Mesenchymal stem cell (in vitro differentiated cells and primary cell): ENCODE data around the gene BRD2.

ENCODE experiments used
- DNase-seq: peaks from one replicate; pipeline ENCODE4 v3.0.0-alpha.2; 2013
- H2AFZ ChIP-seq: one replicate; pipeline ENCODE4 v1.6.1; 2013; ENCODE audit warnings: low read depth, mild to moderate bottlenecking, control low read depth, inconsistent platforms, low read length, moderate library complexity
- H2AK5ac ChIP-seq: 2 replicates; pipeline ENCODE4 v1.6.1; 2013; ENCODE audit warnings: low read length, moderate library complexity, mild to moderate bottlenecking, inconsistent platforms; ENCODE audit not compliant: severe bottlenecking
- H2BK120ac ChIP-seq: one replicate; pipeline ENCODE4 v1.6.1; 2013; ENCODE audit warnings: low read depth, mild to moderate bottlenecking, inconsistent platforms, low read length, moderate library complexity
- H2BK12ac ChIP-seq, 2 experiments: one replicate each; pipeline ENCODE4 v1.6.1; 2013; ENCODE audit warnings: inconsistent platforms in 2 of 2, low read length in 2 of 2, mild to moderate bottlenecking in 2 of 2, moderate library complexity in 2 of 2, control low read depth in 1 of 2
- H2BK15ac ChIP-seq: one replicate; pipeline ENCODE4 v1.6.1; 2013; ENCODE audit warnings: mild to moderate bottlenecking, low read depth, inconsistent platforms; ENCODE audit not compliant: poor library complexity, severe bottlenecking
- H2BK5ac ChIP-seq: 2 replicates; pipeline ENCODE4 v1.6.1; 2013; ENCODE audit warnings: low read depth, mild to moderate bottlenecking, low read length, control low read depth, inconsistent platforms; ENCODE audit not compliant: poor library complexity, severe bottlenecking
- H3K14ac ChIP-seq, 2 experiments: one replicate each; pipeline ENCODE4 v1.6.1; 2013; ENCODE audit warnings: inconsistent platforms in 2 of 2, low read length in 2 of 2, control low read depth in 1 of 2, mild to moderate bottlenecking in 1 of 2, moderate library complexity in 1 of 2
- H3K18ac ChIP-seq, 2 experiments: one replicate each; pipeline ENCODE4 v1.6.1; 2013; ENCODE audit warnings: inconsistent platforms in 2 of 2, low read length in 2 of 2, control low read depth in 1 of 2, low read depth in 1 of 2, mild to moderate bottlenecking in 1 of 2
- H3K23ac ChIP-seq, 2 experiments: one replicate each; pipeline ENCODE4 v1.6.1; 2013; ENCODE audit warnings: inconsistent platforms in 2 of 2, low read length in 2 of 2, mild to moderate bottlenecking in 2 of 2, moderate library complexity in 2 of 2, control low read depth in 1 of 2
- H3K27ac ChIP-seq: 2 replicates; pipeline ENCODE4 v1.5.1; 2013; ENCODE audit warnings: mild to moderate bottlenecking, moderate library complexity, low read length, control low read depth, inconsistent platforms; ENCODE audit not compliant: poor library complexity, severe bottlenecking
- H3K27me3 ChIP-seq, 2 experiments: 2 replicates each; pipeline versions ENCODE4 v1.6.1 to v1.7.0; 2013; ENCODE audit warnings: low read length in 2 of 2, mild to moderate bottlenecking in 2 of 2, moderate library complexity in 2 of 2, control low read depth in 1 of 2, inconsistent platforms in 1 of 2; ENCODE audit not compliant: control insufficient read depth in 1 of 2, insufficient read depth in 1 of 2
- H3K36me3 ChIP-seq, 2 experiments: 2 replicates each; pipeline versions ENCODE4 v1.6.1 to v1.7.0; 2013; ENCODE audit warnings: low read length in 2 of 2, control low read depth in 1 of 2, inconsistent platforms in 1 of 2, low read depth in 1 of 2, mild to moderate bottlenecking in 1 of 2; ENCODE audit not compliant: insufficient read depth in 2 of 2, control insufficient read depth in 1 of 2
- H3K4ac ChIP-seq, 2 experiments: one replicate each; pipeline ENCODE4 v1.6.1; 2013; ENCODE audit warnings: inconsistent platforms in 2 of 2, low read length in 2 of 2, mild to moderate bottlenecking in 2 of 2, moderate library complexity in 2 of 2, control low read depth in 1 of 2, low read depth in 1 of 2
- H3K4me1 ChIP-seq: 2 replicates; pipeline ENCODE4 v1.6.1; 2013; ENCODE audit warnings: low read depth, low read length, control low read depth; ENCODE audit not compliant: control insufficient read depth, insufficient read depth
- H3K4me2 ChIP-seq: 2 replicates; pipeline ENCODE4 v1.6.1; 2013; ENCODE audit warnings: low read length, mild to moderate bottlenecking, inconsistent platforms; ENCODE audit not compliant: poor library complexity, severe bottlenecking
- H3K4me3 ChIP-seq, 2 experiments: 2 replicates each; pipeline versions ENCODE4 v1.5.1 to v1.7.0; 2013; ENCODE audit warnings: low read length in 2 of 2, mild to moderate bottlenecking in 2 of 2, control low read depth in 1 of 2, low read depth in 1 of 2; ENCODE audit not compliant: insufficient read depth in 1 of 2
- H3K79me1 ChIP-seq: replicated peaks from 2 replicates; pipeline ENCODE4 v1.6.1; 2013; ENCODE audit warnings: mild to moderate bottlenecking, control low read depth, low read length, inconsistent platforms; ENCODE audit not compliant: poor library complexity, severe bottlenecking
- H3K9ac ChIP-seq: 2 replicates; pipeline ENCODE4 v1.7.0; 2013; ENCODE audit warnings: mild to moderate bottlenecking, low read length, moderate library complexity
- H3K9me3 ChIP-seq: 2 replicates; pipeline ENCODE4 v1.7.0; 2013; ENCODE audit warnings: mild to moderate bottlenecking, low read length; ENCODE audit not compliant: control insufficient read depth
- H4K8ac ChIP-seq: one replicate; pipeline ENCODE4 v1.6.1; 2013; ENCODE audit warnings: inconsistent platforms, mild to moderate bottlenecking, low read length, moderate library complexity
- H4K91ac ChIP-seq: one replicate; pipeline ENCODE4 v1.6.1; 2013; ENCODE audit warnings: mild to moderate bottlenecking, low read length, inconsistent platforms
- WGBS: methylation state at CpG from one replicate; pipeline ENCODE4 v1.1.7; 2013; ENCODE audit warnings: mixed read lengths; 5-methylcytosine and 5-hydroxymethylcytosine counted together

The BRD2 gene

GRCh38 chr6:32962213-32962826, 6.1 kb upstream of the BRD2 start:
- Histone ChIP-seq H3K14ac (no peak overlapping the region), H2AFZ (no peak overlapping the region), H2BK5ac (no peak overlapping the region), H4K8ac (no peak overlapping the region), H3K4me3 (no peak overlapping the region), H3K79me1 (peaks cover 7% of the 10 kb centered on the region), H3K36me3 (no peaks in the 10 kb centered on the region), H3K9ac (no peak overlapping the region), H4K91ac (no peak overlapping the region), H3K27ac (no peak overlapping the region), H3K4me1 (peaks cover 4% of the 10 kb centered on the region), H2BK15ac (no peak overlapping the region), H3K9me3 (no peaks in the 10 kb centered on the region), H3K4me2 (no peak overlapping the region), H2BK12ac (no peak overlapping the region), H3K23ac (no peak overlapping the region), H2BK120ac (no peak overlapping the region), H3K4ac (no peak overlapping the region), H3K27me3 (no peaks in the 10 kb centered on the region), H2AK5ac (no peak overlapping the region), H3K18ac (no peak overlapping the region)
- DNase-seq = peak; percentile 22
- WGBS = 100% methylated on average over 1 of the region's 1 CpG

DNA sequence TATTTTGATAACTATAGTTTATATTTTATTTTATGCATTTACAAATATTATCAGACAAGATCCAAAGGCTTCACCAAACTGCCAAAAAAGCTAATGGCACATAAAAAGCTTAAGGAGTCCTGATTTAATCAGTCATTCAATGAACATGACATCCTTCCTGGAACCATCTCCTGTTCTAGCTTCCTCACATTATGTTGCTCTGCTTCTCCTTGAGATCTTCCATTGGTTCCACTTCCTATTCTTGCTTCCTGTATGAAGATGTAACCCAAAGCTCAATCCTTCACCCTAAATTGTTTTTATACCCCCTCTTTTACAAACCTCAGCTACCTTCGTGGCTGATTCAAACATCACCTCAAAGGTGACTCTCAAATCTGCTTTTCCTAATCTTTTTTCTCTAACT, 4.5 kb upstream of the BRD2 start:
- Histone ChIP-seq H3K14ac (no peak overlapping the region), H3K36me3 (no peaks in the 10 kb centered on the region), H3K27me3 (no peaks in the 10 kb centered on the region), H4K8ac (no peak overlapping the region), H3K4ac (no peak overlapping the region), H2BK12ac (no peak overlapping the region), H2AFZ (no peak overlapping the region), H2AK5ac (no peak overlapping the region), H3K27ac (no peak overlapping the region), H3K9me3 (no peaks in the 10 kb centered on the region), H4K91ac (no peak overlapping the region), H3K4me1 (peaks cover 4% of the 10 kb centered on the region), H3K9ac (no peak overlapping the region), H3K4me3 (no peak overlapping the region), H2BK15ac (no peak overlapping the region), H2BK120ac (no peak overlapping the region), H2BK5ac (no peak overlapping the region), H3K18ac (no peak overlapping the region), H3K4me2 (no peak overlapping the region), H3K79me1 (peaks cover 5% of the 10 kb centered on the region), H3K23ac (no peak overlapping the region)
- 94% methylated on average over 1 of the region's 1 CpG for WGBS
- no peak for DNase-seq

GRCh38 chr6:32964776-32965175, 3.6 kb upstream of the BRD2 start:
- 81% methylated on average over 4 of the region's 5 CpGs for WGBS
- no peak overlapping the region for H3K18ac ChIP-seq
- H3K27ac ChIP-seq = no peak overlapping the region
- H3K14ac ChIP-seq = no peak overlapping the region
- no peak overlapping the region for H3K4me3 ChIP-seq
- H2BK12ac ChIP-seq = no peak overlapping the region
- H3K23ac ChIP-seq = no peak overlapping the region
- no peak overlapping the region for H2BK5ac ChIP-seq
- no peak overlapping the region for H2AFZ ChIP-seq
- H2BK120ac ChIP-seq = no peak overlapping the region
- H4K91ac ChIP-seq = no peak overlapping the region
- no peak overlapping the region for H2BK15ac ChIP-seq
- no peak for DNase-seq
- no peak overlapping the region for H3K4ac ChIP-seq
- peaks cover 4% of the 10 kb centered on the region for H3K4me1 ChIP-seq
- no peak overlapping the region for H2AK5ac ChIP-seq
- no peaks in the 10 kb centered on the region for H3K9me3 ChIP-seq
- no peak overlapping the region for H3K4me2 ChIP-seq
- H3K79me1 ChIP-seq = peaks cover 5% of the 10 kb centered on the region
- no peak overlapping the region for H3K9ac ChIP-seq
- H4K8ac ChIP-seq = no peak overlapping the region
- no peaks in the 10 kb centered on the region for H3K36me3 ChIP-seq
- H3K27me3 ChIP-seq = no peaks in the 10 kb centered on the region

- Histone ChIP-seq H3K14ac (peak overlapping the region in 1 of 2 experiments; percentile 68), H3K79me1 (peaks cover 5% of the 10 kb centered on the region), H2AK5ac (no peak overlapping the region), H3K4me2 (peak overlapping the region; percentile 78), H3K4me1 (peaks cover 4% of the 10 kb centered on the region), H3K23ac (no peak overlapping the region), H2BK12ac (no peak overlapping the region), H3K4ac (peak overlapping the region; percentile 29 to 71), H4K91ac (peak overlapping the region; percentile 55), H3K36me3 (peaks cover under 1 to 1% of the 10 kb centered on the region in 2 experiments), H3K4me3 (peak overlapping the region; percentile 69 to 96), H2BK120ac (peak overlapping the region; percentile 92), H2BK5ac (no peak overlapping the region), H2AFZ (no peak overlapping the region), H3K9me3 (no peaks in the 10 kb centered on the region), H3K18ac (peak overlapping the region in 1 of 2 experiments; percentile 94), H3K9ac (peak overlapping the region; percentile 100), H4K8ac (peak overlapping the region; percentile 20), H2BK15ac (peak overlapping the region; percentile 60), H3K27me3 (no peaks in the 10 kb centered on the region), H3K27ac (peak overlapping the region; percentile 57)
- peak; percentile 67 for DNase-seq
- WGBS = 11% methylated on average over 15 of the region's 16 CpGs
Observed at GRCh38 chr6:32967151-32968091, 973 bp upstream of the BRD2 start.
